ENCODE measurements around the gene GPX4.

GPX4 gene

GRCh38 chr19:1103708-1104310 is at the start of gene GPX4:
Gene GPX4, plus strand, starts transcription at chr19:1103994. Its CDS starts 50 bp downstream, at chr19:1104044.
- peak; percentile 95 for DNase-seq (ENCODE audit: low read depth)

- DNase-seq (ENCODE audit: low read depth) = no peak
These were observed 49.4 kb upstream of the GPX4 start for GRCh38 chr19:1054102-1055027.

- DNase-seq (ENCODE audit: low read depth) = no peak
These were observed 48.8 kb upstream of the GPX4 start for GRCh38 chr19:1055028-1055425.

- DNase-seq (ENCODE audit: low read depth) = no peak
These were observed 47.7 kb upstream of the GPX4 start for GRCh38 chr19:1055886-1056620.

- DNase-seq (ENCODE audit: low read depth) = no peak
These were observed 46.5 kb upstream of the GPX4 start for GRCh38 chr19:1057176-1057855.

GRCh38 chr19:1058112-1058511 is 45.7 kb upstream of the GPX4 start:
- DNase-seq (ENCODE audit: low read depth) = no peak

GRCh38 chr19:1060689-1061088 is 43.1 kb upstream of the GPX4 start:
- DNase-seq (ENCODE audit: low read depth) = no peak

- no peak for DNase-seq (ENCODE audit: low read depth)
These were observed 41.8 kb upstream of the GPX4 start for GRCh38 chr19:1061987-1062386.

- DNase-seq (ENCODE audit: low read depth) = no peak
These were observed 41.3 kb upstream of the GPX4 start for GRCh38 chr19:1062387-1063029.

GRCh38 chr19:1063030-1063908 is 40.5 kb upstream of the GPX4 start:
- no peak for DNase-seq (ENCODE audit: low read depth)

- DNase-seq (ENCODE audit: low read depth) = no peak
These were observed 39.7 kb upstream of the GPX4 start for GRCh38 chr19:1063909-1064660.

GRCh38 chr19:1064661-1065605 is 38.9 kb upstream of the GPX4 start:
- DNase-seq (ENCODE audit: low read depth) = no peak

- DNase-seq (ENCODE audit: low read depth) = no peak
These were observed 38.1 kb upstream of the GPX4 start for GRCh38 chr19:1065606-1066109.

- no peak for DNase-seq (ENCODE audit: low read depth)
These were observed 37.5 kb upstream of the GPX4 start for GRCh38 chr19:1066251-1066747.

GRCh38 chr19:1066748-1067340 is 37.0 kb upstream of the GPX4 start, which contains the start of gene ARHGAP45:
Gene ARHGAP45, plus strand, starts transcription at chr19:1067167. Its CDS starts 239 bp downstream, at chr19:1067406.
- no peak for DNase-seq (ENCODE audit: low read depth)

GRCh38 chr19:1067341-1067957 is 36.3 kb upstream of the GPX4 start:
- no peak for DNase-seq (ENCODE audit: low read depth)
